Vagina (tissue), 2 donors: ENCODE measurements around the gene TPT1.

Source experiments
- POLR2A ChIP-seq, 2 donors: fragments of 450-650 bp; IDR thresholded peaks; one replicate each; pipeline ENCODE4 v1.6.1; 2017; ENCODE audit warnings: antibody characterized with exemption in 2 of 2, mild to moderate bottlenecking in 2 of 2, moderate library complexity in 2 of 2
- POLR2AphosphoS5 ChIP-seq, 2 donors: sonication (generic); formaldehyde crosslinking; IDR thresholded peaks; one replicate each; pipeline ENCODE4 v1.9.0; 2017; ENCODE audit warnings: antibody characterized with exemption in 2 of 2, mild to moderate bottlenecking in 2 of 2, low read depth in 1 of 2; ENCODE audit not compliant: insufficient read depth in 1 of 2
- TF ChIP-seq, protein P1 (sequence below), 3 experiments: fragments of 450-650 bp in 2 of 3; fragments of 200-600 bp in 1 of 3; sonication (generic) in 1 of 3; IDR thresholded peaks; one replicate each; pipeline ENCODE4 v1.5.1; 2017 to 2019; ENCODE audit warnings: antibody characterized with exemption in 3 of 3, mild to moderate bottlenecking in 2 of 3, moderate library complexity in 2 of 3

DNA sequence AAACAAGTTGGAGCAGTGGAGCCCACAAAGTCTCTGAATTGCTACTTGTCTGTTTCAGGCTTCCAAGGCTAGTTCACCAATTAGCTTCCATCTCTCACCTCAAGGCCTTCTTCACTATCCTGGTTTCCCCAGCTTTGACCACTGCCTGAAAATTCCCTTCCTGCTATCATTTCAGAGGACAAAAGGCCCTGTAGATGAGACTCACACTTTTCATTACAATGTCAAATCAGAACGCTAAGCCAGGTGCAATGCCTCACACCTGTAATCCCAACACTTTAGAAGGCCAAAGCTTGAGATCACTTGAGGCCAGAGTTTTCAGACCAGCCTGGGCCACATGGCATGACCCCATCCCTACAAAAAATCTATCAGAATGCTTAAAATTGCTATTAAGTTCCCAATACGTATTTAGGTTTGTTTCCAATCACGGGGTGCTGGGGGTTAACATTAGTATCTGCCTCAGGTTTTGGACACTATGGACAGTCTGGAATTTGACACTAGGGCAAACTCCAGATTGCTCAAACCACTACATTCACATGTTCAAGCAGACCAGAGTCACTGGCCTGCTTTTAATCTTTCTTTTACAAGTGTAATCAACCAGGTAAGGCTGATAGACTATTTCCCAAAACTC lies 5.5 kb downstream of the TPT1 start:
- TF ChIP-seq, protein P1, sequence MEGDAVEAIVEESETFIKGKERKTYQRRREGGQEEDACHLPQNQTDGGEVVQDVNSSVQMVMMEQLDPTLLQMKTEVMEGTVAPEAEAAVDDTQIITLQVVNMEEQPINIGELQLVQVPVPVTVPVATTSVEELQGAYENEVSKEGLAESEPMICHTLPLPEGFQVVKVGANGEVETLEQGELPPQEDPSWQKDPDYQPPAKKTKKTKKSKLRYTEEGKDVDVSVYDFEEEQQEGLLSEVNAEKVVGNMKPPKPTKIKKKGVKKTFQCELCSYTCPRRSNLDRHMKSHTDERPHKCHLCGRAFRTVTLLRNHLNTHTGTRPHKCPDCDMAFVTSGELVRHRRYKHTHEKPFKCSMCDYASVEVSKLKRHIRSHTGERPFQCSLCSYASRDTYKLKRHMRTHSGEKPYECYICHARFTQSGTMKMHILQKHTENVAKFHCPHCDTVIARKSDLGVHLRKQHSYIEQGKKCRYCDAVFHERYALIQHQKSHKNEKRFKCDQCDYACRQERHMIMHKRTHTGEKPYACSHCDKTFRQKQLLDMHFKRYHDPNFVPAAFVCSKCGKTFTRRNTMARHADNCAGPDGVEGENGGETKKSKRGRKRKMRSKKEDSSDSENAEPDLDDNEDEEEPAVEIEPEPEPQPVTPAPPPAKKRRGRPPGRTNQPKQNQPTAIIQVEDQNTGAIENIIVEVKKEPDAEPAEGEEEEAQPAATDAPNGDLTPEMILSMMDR (IDR thresholded peaks at IDR 0.05) = no peak
- TF ChIP-seq POLR2A (IDR thresholded peaks at IDR 0.05) = no peak
- TF ChIP-seq POLR2AphosphoS5 (IDR thresholded peaks at IDR 0.05; ENCODE audit: insufficient read depth in 1 of 2, low read depth in 1 of 2) = no peak
